GM21576 (cell line): ENCODE data around the gene ZNF324B.
A peak's percentile ranks its signal among the peaks of the same experiment; 100 is the strongest.
"Not testable (repeated sequence)": the region's sequence is repeated elsewhere in the genome, so short reads cannot be mapped to it uniquely, and the experiment has no call there.

Experiments used
- ATAC-seq: cut with Tn5 transposase; IDR thresholded peaks from one replicate; pipeline ENCODE4 v1.9.1; 2021; ENCODE audit warnings: mild to moderate bottlenecking, moderate library complexity; ENCODE audit not compliant: unreplicated experiment

ZNF324B gene

DNA sequence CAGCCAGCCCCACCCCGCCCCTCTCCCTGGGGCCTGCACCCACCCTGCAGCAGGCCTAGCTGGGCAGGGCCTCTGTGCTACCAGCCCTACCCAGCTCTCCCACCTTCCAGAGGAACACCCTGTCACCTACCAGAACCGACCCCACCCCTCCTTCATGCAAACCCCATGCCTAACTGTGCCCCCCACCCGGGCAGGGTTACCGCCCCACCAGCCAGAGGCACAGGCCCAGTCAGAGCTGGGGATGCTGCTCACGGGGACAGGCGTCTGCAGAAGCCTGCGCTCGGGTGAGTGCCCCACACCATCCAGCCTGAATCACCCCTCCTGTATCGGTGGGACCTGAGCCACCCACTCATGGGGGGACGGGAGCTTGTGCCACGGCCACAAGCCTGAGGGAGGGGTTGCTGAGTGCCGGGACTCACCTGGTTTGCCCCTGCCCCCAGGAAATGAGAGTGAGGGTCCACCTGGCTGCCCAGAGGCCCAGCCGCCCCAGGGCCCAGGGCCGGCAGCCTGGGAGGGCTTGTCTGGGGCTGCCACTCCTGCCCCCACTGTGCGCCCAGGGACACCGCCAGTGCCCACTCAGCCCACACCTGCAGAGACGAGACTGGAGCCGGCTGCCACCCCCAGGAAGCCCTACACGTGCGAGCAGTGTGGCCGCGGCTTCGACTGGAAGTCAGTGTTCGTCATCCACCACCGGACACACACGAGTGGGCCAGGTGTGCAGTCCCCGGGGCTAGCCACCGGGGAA lies 28.5 kb downstream of the ZNF324B start:
- ATAC-seq: no peak

DNA sequence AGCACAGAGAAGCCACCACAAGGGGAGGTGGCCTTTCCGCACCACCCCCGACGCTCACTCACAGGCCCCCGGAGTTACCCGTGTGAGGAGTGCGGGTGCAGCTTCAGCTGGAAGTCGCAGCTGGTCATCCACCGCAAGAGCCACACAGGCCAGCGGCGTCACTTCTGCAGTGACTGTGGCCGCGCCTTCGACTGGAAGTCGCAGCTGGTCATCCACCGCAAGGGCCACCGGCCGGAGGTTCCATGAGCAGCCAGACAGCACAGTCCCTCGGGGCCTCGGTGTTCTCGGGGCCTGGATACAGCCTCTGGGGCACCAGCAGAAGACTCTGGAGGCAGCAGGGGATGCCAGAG lies 29.0 kb downstream of the ZNF324B start:
- ATAC-seq: no peak

DNA sequence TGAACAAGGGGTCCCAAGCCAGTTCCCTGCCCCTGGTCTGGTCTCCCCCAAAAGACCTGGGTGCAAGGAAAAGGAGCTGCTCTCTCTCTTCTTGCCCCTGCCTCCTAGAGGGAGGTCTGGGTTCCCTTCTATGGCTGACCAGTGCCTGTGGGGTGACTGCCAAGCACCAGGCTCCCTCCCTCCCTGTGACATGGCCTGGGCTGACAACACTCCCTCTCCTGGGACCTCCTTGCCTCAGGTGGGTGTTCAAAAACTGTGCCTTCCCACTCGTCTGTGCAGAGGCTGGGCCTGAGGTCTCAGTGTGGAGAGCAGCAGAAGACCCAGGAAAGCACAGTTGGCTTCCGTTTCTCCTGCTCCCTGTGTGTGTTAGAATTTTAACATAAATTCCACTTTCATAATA lies 29.4 kb downstream of the ZNF324B start:
- ATAC-seq: no peak

DNA sequence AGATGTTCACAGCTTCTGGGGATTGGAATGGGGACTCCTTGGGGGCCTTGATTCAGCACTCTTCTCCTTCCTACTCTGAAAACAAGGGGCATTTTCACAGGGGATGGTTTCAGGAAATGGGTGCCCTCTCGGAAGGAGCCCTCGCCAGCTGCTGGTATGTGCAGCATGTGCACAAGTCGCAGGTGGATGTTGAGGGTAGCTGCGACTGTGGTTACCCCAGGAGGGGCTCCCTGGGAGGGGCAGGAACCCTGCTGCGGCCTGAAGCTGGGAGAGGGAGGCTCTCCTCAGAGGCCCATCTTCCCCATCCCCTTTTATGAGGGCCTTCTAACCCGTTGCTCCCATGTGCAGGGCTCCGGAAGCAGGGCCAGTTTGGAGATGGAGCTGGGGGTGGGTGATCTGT lies 30.9 kb downstream of the ZNF324B start:
- no peak for ATAC-seq

DNA sequence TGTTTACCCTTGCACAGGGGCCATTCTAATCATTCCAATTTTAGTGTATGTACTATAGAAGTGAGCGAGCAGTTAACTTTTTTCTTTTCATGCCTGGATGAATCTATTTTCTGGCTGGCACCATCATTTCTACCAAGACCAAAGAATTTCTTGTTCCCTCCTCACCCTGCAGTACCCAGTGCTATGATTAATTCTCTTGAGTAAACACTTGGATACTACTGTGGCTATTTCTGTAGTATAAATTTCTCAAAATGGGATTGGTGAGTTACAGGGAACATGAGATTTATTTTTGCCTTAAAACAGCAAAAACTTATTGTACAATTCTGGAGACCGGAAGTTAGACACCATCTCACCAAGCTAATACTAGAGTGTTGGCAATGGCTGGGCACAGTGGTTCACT lies 32.4 kb downstream of the ZNF324B start:
- no peak for ATAC-seq

DNA sequence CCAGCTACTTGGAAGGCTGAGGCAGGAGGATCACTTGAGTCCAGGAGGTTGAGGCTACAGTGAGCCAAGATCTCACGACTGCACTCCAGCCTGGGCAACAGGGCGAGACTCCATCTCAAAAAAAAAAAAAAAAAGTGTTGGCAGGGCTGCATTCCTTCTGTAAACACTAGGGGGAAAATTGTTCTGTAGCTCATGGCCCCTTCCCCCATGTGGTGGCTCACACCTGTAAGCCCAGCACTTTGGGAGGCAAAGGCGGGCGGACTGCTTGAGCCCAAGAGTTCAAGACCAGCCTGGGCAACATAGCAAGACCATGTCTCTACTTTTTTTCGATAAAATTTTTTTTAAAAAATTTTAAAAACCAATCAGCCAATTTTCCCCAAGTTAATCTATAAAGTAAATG lies 32.9 kb downstream of the ZNF324B start:
- ATAC-seq: not testable (repeated sequence)

DNA sequence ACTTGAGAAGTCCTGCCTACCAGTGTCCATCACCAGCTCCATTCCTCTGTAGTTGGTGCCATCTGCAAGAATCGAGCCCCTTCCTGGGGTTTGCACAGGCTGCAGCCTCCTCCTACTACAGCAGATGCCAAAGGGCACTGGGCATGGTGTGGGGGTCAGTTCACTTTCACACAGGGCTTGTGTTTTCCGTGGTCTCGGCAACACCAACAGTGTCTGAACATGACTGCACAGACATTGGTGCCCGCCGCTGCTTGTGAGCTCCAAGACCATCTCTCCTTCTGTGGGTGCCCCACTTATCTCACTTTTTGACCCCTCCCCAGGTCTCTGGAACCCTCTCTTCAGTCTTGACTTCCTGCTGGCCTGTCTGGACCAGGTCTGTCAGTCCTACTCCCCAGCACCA lies 40.0 kb downstream of the ZNF324B start:
- no peak for ATAC-seq

DNA sequence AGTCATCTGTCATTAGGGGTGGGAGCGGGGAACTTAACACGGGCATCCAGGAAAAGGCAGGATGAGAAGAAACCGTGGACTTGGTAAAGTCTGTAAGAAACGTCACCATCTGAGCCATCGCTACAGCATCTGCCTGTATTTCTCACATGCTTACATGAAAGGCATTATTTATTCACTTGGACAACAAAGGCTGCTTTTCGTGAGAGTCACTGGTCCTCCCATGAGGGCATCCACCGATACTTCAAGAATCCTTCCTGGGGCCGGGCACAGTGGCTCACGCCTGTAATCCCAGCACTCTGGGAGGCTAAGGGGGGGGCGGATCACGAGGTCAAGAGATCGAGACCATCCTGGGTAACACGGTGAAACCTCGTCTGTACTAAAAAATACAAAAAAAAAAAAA lies 40.8 kb downstream of the ZNF324B start:
- ATAC-seq: no peak

DNA sequence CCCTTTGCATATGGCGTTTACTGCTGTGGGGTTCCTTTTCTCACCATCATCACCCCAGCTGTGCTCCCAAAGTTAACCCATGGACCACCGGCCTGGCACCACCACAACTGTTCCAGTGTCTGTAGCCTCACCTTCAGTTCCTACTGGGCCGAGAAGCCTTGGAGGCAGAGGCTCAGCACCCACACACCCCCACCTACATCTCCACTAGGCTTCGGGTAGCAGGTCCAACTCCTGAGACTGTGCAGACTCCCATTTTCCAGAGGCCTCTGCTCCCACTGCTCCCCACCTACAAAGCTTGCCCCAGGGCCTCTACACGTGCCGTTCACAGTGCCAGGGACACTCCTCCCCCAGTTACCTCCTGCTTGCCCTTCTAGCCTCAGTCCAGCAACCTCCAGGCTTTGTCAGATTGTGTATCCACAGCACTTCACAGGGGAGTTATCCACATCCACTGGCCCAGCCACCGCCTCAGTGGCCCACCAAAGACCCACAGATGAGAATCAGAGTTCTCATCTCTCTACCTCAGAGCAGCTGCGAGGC lies 46.3 kb downstream of the ZNF324B start:
- no peak for ATAC-seq

DNA sequence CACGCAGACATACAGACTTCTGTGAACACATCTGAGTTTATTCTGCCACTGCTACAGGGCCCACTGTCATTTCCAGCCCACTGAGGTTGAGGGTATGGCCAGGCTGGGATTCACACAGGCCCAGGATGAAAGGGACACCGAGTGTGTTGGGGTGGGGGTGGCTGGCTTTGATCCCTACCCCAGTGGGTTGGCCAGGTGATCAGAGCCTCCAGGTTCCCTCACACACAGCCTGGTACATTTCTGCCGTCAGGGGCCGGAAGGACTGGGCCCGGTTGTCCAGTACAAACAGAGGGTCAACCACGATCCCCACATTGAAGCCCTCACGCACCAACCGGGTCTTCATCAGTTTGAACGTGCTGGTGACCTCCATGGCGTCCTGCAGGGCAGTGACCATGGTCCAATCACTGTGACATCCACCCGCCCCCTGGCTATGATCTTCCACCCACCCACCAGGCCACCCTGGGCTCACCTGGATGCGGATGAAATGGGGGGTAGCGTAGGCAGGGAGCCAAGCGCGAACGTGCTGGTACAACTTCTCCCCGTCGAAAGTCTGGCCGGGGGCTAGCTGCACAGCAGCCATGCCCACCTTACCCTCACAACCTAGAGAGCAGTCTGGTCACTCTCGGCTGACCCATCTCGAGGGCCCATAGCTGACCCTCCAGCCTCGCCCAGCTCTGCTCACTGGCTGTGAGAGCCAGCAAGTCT lies 47.0 kb downstream of the ZNF324B start:
- no peak for ATAC-seq

DNA sequence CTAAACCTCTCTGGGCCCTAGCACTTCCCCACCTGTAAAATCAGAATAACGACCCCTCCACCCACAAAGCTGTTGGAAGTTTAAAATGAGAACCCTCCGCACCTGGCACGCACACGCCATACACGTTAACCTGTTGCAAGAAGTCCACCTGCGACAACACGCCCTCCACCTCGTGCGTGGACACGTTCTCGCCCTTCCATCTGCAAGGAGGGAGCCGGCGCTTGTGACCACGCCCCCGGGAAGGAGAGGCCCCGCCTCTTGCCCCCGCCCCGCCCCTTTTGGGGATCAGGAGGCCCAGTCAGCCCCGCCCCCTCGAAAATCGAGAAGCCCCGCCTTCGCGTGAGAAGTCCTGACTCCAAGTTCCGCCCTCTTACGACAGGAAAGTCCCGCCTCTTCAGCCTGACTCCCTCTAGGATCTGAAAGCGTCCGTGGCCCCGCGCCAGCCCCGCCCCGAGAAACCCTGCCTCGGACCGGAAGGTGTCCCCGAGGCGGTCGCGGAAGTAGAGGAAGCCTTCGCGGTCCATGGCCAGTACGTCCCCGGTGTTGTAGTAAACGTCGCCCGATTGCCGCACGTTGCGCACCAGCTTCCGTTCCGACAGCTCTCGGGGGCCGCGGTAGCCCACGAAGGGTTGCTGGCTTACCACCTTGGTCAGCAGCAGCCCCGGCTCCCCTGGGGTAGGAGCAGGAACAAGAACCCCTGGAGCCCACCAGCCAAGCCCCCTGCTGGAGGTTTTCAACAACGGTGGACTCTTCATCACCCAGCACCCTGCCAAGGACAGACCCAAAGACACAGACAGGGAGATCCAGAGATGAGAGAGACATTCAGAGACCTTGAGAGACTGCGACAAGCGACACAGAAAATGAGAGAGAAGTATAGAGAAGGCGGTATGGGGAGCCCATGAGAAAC lies 47.9 kb downstream of the ZNF324B start:
- peak; percentile 81 for ATAC-seq

DNA sequence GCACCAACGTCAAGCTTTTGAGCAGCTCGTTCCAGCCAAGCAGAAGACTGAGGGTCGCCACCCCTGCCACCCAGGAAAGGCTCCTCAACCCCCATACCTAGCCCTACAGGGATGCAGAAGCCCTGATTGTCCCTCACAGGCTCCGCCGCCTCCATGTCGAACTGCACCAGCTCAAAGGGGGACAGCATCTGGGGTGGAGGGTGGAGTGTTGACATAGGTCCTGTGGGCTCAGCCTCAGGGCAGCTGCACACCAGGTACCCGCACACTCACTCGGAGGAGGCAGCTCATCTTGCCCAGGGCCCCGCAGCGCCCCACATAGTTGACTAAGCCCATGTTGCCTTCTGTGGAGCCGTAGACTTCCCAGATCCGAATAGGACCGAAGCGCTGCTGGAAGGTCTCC lies 48.8 kb downstream of the ZNF324B start:
- no peak for ATAC-seq
